ENCODE measurements around the gene FAM107A. TPM values are rescaled to one million over a fixed set of nuclear protein-coding genes. Genes with fewer than 3 reads are reported as not detected.

The FAM107A gene
- total and polyA plus RNA-seq, 2 of the 13 experiments (the other 11 are each of a cell fraction or from before 2014, with no cell fraction given) = not detected

GRCh38 chr3:58536501-58537411, 40.4 kb downstream of the FAM107A start, which contains the start of gene ACOX2 (continued):
- TF ChIP-seq PAXIP1 (CRISPR knock-in tag; conservative IDR thresholded peaks at IDR 0.05) = peak; percentile 26; the same call in 1 of the 2 replicates
- TF ChIP-seq, protein P1, sequence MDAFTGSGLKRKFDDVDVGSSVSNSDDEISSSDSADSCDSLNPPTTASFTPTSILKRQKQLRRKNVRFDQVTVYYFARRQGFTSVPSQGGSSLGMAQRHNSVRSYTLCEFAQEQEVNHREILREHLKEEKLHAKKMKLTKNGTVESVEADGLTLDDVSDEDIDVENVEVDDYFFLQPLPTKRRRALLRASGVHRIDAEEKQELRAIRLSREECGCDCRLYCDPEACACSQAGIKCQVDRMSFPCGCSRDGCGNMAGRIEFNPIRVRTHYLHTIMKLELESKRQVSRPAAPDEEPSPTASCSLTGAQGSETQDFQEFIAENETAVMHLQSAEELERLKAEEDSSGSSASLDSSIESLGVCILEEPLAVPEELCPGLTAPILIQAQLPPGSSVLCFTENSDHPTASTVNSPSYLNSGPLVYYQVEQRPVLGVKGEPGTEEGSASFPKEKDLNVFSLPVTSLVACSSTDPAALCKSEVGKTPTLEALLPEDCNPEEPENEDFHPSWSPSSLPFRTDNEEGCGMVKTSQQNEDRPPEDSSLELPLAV (CRISPR knock-in tag; conservative IDR thresholded peaks at IDR 0.05; ENCODE audit: low read depth) = no peak
- TF ChIP-seq, protein P2, sequence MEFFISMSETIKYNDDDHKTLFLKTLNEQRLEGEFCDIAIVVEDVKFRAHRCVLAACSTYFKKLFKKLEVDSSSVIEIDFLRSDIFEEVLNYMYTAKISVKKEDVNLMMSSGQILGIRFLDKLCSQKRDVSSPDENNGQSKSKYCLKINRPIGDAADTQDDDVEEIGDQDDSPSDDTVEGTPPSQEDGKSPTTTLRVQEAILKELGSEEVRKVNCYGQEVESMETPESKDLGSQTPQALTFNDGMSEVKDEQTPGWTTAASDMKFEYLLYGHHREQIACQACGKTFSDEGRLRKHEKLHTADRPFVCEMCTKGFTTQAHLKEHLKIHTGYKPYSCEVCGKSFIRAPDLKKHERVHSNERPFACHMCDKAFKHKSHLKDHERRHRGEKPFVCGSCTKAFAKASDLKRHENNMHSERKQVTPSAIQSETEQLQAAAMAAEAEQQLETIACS (CRISPR knock-in tag; IDR thresholded peaks at IDR 0.05) = no peak
- no peak for TF ChIP-seq PRDM15 (CRISPR knock-in tag; IDR thresholded peaks at IDR 0.05)
- 0 out of 2 replicates have a peak, but pooled peaks have one; percentile 23 for TF ChIP-seq ZNF230 (CRISPR knock-in tag; IDR thresholded peaks at IDR 0.05)
- no peak; the same call in 1 of the 2 replicates for TF ChIP-seq ESRRA (CRISPR knock-in tag; IDR thresholded peaks at IDR 0.05; ENCODE audit: low read depth)
- no peak for TF ChIP-seq FOXA3 (CRISPR knock-in tag; IDR thresholded peaks at IDR 0.05)
- no peak; the same call in 1 of the 2 replicates for TF ChIP-seq ZNF598 (CRISPR knock-in tag; IDR thresholded peaks at IDR 0.05; ENCODE audit: borderline replicate concordance)
- no peak for TF ChIP-seq TEAD3 (CRISPR knock-in tag; optimal IDR thresholded peaks at IDR 0.05; ENCODE audit: borderline replicate concordance)
- peak; percentile 64; the same call in 1 of the 2 replicates for TF ChIP-seq SPEN (CRISPR knock-in tag; IDR thresholded peaks at IDR 0.05; ENCODE audit: low read depth)
- TF ChIP-seq ATF7-NPFF (CRISPR knock-in tag; IDR thresholded peaks at IDR 0.05; ENCODE audit: low read depth) = no peak
- no peak for TF ChIP-seq ZNF207 (IDR thresholded peaks at IDR 0.05; ENCODE audit: borderline replicate concordance)
- TF ChIP-seq HINFP (CRISPR knock-in tag; IDR thresholded peaks at IDR 0.05; ENCODE audit: low read depth) = no peak
- peak; percentile 71; the same call in 1 of the 2 replicates for TF ChIP-seq ZNF790 (CRISPR knock-in tag; IDR thresholded peaks at IDR 0.05; ENCODE audit: borderline replicate concordance)
- no peak for TF ChIP-seq PAF1 (CRISPR knock-in tag; IDR thresholded peaks at IDR 0.05)
- no peak for TF ChIP-seq ZKSCAN1 (IDR thresholded peaks at IDR 0.05; ENCODE audit: low read length)

All from HepG2 (cell line).